Bronchial epithelial cell (primary cell): ENCODE measurements around the gene SLC11A1. TPM values are rescaled to one million over a fixed set of nuclear protein-coding genes. Genes with fewer than 3 reads are reported as not detected.
A peak's percentile ranks its signal among the peaks of the same experiment; 100 is the strongest.

Experiments
- DNase-seq: peaks from one replicate; pipeline ENCODE4 v3.0.0-alpha.2; 2010; ENCODE audit warnings: low read depth
- FAIRE-seq: peaks from 2 replicates; lab custom pipeline; 2011; peaks lifted over from hg19 to GRCh38; lab: Jason Lieb, UNC
- H3K27me3 ChIP-seq: 2 replicates; pipeline ENCODE4 v1.5.1; 2011; ENCODE audit warnings: low read length; ENCODE audit not compliant: control insufficient read depth, insufficient read depth
- H3K36me3 ChIP-seq: 2 replicates; pipeline ENCODE4 v1.5.1; 2011; ENCODE audit warnings: low read length; ENCODE audit not compliant: control insufficient read depth, insufficient read depth
- H3K4me3 ChIP-seq: 2 replicates; pipeline ENCODE4 v1.5.1; 2011; ENCODE audit warnings: mild to moderate bottlenecking, low read depth, low read length, control low read depth
- CTCF ChIP-seq: IDR thresholded peaks from 2 replicates; pipeline ENCODE4 v1.5.1; 2011; ENCODE audit warnings: mild to moderate bottlenecking, moderate library complexity, low read length, control low read depth, inconsistent platforms; ENCODE audit not compliant: insufficient read depth, severe bottlenecking
- total RNA-seq: library from RNA; depleted of rRNA; stranded (reverse); fragments of >200 nt; gene quantifications from 2 replicates; pipeline ENCODE4 v1.2.1, GENCODE V29; 2014

Gene SLC11A1
- total RNA-seq, 1 donor from 2014 or later: 0.26 TPM

DNA sequence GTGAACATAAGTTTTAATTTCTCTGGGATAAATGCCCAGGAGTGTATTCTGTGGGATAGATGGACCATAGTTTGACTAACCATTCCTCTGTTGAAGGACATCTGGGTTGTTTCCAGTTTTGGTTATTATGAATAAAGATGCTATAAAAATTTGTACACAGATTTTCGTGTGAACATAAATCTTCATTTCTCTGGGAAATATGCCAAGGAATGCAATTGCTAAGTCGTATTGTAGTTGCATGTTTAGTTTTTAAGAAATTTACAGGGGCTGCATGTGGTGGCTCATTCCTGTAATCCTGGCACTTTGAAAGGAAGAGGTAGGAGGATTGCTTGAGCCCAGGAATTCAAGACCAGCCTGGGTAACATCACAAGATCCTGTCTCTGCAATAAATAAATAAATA lies 6.9 kb upstream of the SLC11A1 start:
- no peak overlapping the region for H3K4me3 ChIP-seq
- H3K36me3 ChIP-seq: no peaks in the 10 kb centered on the region
- H3K27me3 ChIP-seq: no peaks in the 10 kb centered on the region
- FAIRE-seq (no peak), DNase-seq (no peak)
- no peak for TF ChIP-seq CTCF

- Histone ChIP-seq H3K36me3 (no peaks in the 10 kb centered on the region), H3K27me3 (peaks cover 3% of the 10 kb centered on the region), H3K4me3 (no peak overlapping the region)
- FAIRE-seq (no peak), DNase-seq (no peak)
- no peak for TF ChIP-seq CTCF
Observed at GRCh38 chr2:218378053-218378452, 4.0 kb upstream of the SLC11A1 start.

DNA sequence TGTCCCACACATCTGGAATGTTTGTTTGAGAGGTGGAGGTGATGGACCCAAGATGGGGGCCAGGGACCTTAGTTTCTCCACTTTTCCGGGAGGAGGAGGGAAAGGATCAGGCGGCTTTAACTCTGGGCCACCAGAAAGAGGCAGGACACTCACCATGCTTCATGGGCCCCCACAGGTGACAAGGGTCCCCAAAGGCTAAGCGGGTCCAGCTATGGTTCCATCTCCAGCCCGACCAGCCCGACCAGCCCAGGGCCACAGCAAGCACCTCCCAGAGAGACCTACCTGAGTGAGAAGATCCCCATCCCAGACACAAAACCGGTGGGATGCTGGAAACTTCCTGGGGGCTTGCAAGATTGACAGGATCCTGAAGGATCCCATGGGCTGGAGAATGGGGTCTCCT lies 712 bp downstream of the SLC11A1 start:
- no peaks in the 10 kb centered on the region for H3K36me3 ChIP-seq
- peaks cover 3% of the 10 kb centered on the region for H3K27me3 ChIP-seq
- no peak overlapping the region for H3K4me3 ChIP-seq
- DNase-seq (no peak), FAIRE-seq (no peak)
- TF ChIP-seq CTCF: no peak

DNA sequence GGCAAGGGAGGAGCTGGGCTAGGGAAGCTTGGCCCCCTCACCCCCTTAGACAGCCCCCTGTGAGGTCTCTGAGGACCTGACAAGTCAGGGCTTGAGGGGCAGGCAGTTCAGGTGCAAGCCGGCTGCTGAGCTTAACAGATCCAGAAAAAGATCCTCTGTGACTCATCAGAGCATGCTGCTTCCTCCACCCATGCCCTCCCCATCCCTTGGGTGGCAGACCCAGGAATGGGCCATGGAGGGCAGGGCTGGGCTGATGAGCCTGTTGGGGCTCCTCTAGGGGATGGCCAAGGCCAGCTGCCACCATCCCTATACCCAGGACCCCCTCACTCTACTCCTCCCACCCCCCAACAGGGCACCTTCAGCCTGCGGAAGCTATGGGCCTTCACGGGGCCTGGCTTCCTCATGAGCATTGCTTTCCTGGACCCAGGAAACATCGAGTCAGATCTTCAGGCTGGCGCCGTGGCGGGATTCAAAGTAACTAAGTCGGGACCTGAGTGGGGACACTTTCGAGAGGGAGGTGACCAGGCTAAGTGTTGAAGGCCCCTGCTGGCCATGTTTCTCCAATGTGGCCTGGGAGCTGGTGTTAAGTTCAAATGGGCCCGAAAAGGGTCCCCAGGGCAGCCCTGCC lies 1.9 kb downstream of the SLC11A1 start:
- no peak overlapping the region for H3K4me3 ChIP-seq
- no peak for TF ChIP-seq CTCF
- DNase-seq (peak; percentile 77), FAIRE-seq (no peak)
- H3K27me3 ChIP-seq: peaks cover 3% of the 10 kb centered on the region
- no peaks in the 10 kb centered on the region for H3K36me3 ChIP-seq

- no peak for TF ChIP-seq CTCF
- no peak for DNase-seq
- FAIRE-seq: no peak
Observed at GRCh38 chr2:218384975-218385374, 2.9 kb downstream of the SLC11A1 start.

More at GRCh38 chr2:218384975-218385374, 2.9 kb downstream of the SLC11A1 start:
- no peak overlapping the region for H3K4me3 ChIP-seq
- H3K27me3 ChIP-seq: peaks cover 3% of the 10 kb centered on the region
- H3K36me3 ChIP-seq: no peaks in the 10 kb centered on the region
